NCI-H82 treated with DMSO at 0.1 percent for 48 hours (cell line): ENCODE measurements around the gene MED31.
A peak's percentile ranks its signal among the peaks of the same experiment; 100 is the strongest.
"Not testable (repeated sequence)": the region's sequence is repeated elsewhere in the genome, so short reads cannot be mapped to it uniquely, and the experiment has no call there.

Source experiments
- DNase-seq: peaks from one replicate; lab custom pipeline; 2025; ENCODE audit not compliant: unreplicated experiment; lab: John Stamatoyannopoulos, UW

MED31 gene

DNA sequence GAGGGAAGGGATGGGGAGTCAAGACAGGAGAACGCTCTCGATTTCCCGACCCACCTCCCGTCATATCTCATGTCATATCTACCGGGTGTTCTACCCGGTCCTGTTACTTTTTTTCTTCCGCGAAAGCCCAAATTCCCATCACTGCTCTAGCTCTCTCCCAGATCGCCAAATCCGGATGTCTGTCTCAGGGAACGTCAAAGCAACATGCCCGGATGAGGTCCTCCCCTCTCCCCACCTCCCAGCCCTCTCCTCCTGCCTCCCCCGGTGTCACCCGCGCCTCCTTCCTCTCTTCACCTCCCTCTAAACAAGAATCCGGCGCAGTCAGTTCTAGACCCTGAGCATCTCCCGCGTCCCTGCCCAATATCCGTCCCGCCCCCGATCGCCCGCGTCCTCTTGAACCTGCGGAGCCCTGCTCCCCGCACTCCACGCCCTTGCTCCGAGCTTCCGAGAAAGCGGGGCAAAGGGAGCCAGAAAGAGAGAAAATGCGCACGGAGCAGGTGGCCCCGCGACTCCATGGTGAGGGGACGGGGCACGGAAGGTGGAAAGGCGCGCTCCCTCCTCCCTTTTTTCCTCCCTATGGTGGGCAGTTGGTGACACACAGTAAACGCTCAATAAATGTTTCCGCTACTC lies 4.4 kb upstream of the MED31 start:
- DNase-seq = not testable (repeated sequence)

DNA sequence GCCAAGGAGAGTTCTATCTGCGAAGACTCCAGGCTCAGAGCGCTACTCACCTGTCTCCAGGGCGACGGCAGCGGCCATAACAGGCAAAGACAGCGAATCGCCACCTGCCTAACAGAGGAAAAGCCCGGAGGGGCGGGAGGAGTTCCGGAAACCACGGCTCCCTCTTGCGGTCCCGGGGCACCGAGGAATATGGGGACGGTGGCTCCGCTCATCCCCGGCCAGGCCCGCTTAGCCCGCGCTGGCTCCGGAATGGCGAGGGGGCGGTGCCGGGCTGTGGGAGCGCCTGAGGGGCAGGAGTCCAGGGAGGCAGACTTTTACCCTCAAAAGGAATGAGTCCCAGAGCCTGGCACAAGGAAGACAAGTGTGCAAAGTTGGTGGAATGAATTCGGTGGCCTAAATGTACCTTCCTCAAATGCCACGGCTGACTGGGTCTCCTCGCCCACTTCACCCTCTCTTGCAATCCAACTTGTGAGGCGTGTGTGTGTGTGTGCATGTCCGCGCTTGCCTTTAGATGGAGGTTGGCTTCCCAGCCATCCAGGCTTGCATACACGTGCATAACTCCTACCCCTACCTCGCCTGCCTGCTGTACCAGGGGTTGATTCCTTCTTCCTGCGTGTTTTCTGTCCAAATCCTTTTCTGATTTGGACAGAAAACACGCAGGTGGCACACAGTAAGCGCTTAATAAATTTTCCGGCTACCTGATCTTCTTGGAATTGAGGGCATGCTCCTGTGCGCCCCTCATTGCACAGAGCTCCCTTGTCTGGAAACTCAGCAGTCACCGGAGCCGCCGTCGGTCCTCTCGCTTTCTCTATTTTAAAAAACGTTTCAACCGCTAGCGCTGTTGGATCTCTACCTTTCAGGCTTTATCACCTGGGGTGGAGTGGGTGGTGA lies 3.7 kb upstream of the MED31 start:
- peak; percentile 21 for DNase-seq

DNA sequence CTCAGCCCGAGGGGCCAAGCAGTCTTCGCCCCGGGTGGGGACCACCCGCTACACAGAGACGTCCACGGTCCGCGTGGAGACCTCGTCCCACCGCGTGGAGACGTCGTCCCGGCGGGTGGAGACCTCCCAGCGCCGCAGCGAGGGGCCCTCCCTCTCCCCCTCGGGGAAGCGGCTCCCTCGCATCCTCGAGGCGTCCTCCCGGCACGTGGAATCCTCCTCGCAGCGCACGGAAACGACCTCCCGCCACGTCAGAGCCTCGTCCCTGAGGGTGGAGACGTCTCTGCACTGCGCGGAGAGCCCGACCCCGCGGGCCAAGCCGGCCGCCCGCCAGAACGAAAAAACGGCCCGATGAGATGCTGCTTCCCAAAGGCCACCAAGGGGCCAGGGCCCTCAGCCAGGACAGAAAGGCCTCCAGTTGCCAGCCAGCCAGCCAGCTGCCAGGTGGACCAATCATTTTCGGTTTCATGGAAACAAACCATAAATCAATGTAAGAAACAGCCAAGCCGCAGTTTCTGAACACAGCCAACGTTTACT lies 581 bp upstream of the MED31 start:
- DNase-seq = no peak

DNA sequence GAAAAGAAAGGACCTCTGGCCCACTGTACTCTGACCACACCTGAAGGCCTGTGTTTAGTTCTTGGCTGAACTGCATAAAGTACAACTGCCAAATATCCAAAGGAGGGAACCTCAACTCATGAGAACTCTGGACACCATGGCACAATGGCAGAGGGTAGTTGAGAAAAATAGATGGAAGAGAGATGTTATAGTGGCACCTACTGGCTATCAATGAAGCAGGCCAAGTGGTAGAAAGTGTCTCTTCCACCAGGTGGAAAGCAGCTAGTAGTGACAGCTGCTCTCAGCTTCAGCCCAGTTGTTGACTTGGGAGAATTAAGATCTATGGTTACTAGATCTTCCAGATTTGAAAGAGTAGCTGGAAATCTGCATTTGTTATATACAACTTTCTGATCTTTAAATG lies 3.2 kb downstream of the MED31 start:
- no peak for DNase-seq

DNA sequence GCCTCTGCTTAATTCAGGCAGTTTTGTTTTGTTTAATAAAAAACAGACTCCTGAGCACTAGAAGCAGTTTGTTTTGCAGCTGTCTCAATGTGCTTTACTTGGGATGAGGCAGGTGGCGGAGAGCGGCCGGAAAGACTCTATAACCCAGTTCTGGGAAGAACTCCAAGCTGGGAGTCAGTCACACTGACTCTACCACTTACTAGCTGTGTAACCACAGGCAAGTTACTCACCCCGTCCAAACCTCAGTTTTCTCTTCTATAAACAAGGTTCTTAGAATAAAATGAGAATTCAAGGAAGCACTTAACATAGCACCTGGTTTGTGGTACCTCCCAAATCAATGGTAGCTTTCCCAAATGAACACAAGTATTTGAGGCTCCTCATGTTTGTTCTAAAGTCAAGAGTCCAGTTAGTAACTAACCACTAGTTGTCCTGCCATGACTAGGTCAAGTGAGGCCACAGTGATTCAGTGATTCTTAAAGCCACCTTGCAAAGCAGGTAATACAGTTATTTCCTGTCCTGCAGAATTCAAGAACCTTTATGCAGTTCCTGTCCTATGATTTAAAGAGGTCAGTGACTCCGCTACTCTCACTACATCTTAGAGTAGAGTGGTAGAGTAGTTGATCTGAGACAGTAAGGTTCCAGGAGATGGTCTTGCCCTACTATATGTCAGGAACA lies 7.8 kb downstream of the MED31 start:
- DNase-seq = no peak

DNA sequence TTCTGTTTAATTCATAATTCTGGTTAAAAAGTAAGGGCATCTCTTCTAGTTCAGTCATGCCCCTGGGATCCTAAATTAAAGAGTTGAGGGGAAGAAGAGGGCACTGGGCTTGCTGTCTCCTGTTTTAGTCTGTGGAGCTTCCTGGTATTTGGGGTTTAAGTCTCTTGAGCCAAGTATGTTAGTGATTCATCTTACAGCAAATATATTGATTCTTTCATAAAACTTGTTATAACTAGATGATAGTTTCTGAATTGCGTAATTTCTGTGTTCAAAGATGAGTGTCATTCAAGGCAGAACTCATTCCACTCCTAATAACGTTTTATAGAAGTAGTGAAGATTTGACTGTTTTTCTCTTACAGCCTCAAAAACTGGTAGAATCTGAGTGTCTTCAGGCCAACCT lies 8.8 kb downstream of the MED31 start:
- DNase-seq = no peak

DNA sequence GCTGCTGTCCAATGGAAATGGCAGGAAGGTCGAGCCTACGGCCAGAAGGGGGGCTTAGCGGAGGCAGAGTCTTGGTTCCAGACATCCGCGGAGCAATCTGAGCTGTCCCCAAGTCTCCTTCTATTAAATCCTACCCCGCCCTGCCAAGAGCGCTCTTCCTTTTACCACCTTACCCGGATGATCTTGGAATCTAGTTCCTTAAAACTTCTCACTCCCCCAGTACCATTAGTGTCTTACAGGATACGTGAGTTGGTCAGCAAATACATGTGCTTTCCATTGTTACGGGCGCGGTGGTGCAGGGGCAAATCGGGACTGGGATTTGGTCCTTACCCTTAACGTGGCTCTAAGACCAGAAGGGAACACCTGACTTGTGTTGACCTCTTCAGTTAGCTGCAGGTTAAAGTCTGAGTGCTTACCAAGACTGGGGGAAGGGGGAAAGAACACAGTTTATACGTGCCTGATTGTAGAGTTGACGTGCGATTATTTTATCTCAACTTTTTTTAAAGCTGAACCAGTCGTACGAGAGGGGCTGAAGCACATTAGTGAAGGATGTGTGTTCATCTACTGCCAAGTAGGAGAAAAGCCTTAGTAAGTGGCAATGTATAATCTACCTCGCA lies 10.1 kb downstream of the MED31 start:
- peak; percentile 76 for DNase-seq

DNA sequence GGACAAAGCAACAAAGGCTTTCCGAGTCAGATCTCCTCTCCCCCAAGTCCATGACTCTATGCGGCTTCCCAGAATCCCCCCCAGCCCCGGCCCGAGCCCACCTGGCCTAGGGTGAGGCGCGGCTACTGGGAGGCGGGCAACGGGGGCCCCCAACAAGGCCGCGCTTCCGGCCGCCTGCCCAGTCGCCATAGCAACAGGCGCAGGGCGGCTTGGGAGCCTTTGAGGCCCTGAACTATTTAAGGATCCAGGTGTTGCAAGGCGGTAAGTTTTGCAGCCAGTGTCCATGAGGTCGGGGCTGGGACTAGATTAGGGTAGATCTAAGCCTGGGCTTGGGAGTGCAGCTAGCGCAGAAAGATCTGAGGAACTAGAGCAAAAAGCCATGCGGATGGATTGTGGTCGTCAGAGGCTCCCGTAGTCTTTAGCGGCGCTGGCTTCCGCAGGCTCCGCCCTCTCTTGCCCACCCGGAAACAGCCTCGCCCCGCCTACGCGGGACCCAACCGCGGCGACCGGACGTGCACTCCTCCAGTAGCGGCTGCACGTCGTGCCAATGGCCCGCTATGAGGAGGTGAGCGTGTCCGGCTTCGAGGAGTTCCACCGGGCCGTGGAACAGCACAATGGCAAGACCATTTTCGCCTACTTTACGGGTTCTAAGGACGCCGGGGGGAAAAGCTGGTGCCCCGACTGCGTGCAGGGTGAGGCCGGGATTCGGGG lies 10.7 kb downstream of the MED31 start, which contains the start of the genes KIAA0753 and TXNDC17:
Gene KIAA0753, minus strand, starts transcription at position 176 of the 711 bp plus-strand sequence. CDS start 5,608 bp downstream, outside the sequence.
Gene TXNDC17, plus strand, starts transcription at position 525 of the 711 bp plus-strand sequence. Its CDS starts 23 bp downstream, at position 548.
- DNase-seq = peak; percentile 78

DNA sequence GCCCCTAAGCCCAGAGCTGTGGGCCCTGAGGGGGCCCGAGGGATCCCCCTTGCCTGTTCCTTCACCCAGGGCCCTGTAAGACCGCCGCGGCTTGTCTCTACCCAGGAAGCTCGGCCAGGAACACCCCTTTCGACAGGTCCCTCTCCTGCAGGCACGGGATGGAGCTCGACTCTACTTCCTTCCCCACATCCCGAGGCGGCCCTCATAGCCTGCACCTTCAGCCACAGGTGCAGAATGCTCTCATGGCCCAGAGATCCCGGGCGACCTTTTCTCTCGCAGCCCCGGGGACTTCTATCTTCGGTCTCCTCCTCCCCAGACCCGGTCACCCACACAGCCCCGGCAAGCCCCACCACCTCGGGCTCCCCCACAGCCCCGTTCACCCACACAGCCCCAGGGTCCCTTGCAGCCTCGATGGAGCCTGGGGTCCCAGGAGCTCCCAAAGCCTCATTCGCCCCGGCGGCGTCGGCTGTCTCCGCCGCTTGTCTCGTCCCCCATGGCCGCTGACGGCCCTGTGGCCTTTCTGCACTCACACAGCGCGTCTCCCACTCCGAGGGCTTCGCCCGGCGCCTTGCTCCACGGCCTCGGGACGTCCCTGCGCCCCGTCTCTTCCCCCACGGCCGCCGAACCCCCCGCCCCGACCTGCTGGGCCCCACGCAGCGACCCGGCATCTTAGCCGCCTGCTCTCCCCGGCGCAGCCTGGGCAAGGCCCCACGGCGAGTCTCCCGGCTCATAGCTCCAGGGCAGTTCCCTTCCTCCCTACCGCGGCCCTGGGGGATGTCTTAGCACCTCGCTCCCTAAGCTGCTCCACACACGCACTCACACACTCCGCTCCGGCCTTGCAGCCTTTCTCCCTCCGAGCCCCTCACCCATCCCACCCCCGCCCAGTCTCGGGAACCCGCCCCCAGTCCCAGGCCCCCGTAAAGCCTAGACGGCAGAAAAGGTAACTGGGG lies 11.5 kb downstream of the MED31 start:
- no peak for DNase-seq

DNA sequence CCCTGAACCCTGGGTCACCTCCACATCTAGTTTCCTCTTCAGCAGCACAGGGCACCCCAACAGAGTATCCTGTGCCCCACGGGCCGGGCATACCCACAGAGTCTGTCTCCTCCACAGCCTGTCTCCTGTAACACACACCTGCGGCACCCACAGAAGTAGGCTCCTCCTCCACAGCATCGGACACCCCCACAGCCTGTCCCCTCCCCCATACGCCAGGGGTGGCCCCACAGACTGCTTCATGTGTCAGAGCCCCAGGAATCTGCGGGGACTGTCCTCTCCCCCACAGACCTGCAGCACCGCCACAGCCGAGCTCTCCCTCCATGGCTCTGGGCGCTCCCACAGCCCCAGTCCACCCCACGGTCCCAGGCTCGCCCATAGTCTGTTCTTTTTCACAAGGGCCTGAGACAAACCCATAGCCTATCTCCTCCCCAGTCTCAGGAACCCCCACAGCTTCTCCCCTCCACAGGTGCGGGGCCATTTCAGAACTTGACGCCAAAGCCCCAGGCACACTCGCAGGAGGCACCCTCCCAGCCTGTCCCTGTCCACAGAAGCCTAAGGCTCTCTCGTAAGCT lies 12.3 kb downstream of the MED31 start:
- DNase-seq = no peak

DNA sequence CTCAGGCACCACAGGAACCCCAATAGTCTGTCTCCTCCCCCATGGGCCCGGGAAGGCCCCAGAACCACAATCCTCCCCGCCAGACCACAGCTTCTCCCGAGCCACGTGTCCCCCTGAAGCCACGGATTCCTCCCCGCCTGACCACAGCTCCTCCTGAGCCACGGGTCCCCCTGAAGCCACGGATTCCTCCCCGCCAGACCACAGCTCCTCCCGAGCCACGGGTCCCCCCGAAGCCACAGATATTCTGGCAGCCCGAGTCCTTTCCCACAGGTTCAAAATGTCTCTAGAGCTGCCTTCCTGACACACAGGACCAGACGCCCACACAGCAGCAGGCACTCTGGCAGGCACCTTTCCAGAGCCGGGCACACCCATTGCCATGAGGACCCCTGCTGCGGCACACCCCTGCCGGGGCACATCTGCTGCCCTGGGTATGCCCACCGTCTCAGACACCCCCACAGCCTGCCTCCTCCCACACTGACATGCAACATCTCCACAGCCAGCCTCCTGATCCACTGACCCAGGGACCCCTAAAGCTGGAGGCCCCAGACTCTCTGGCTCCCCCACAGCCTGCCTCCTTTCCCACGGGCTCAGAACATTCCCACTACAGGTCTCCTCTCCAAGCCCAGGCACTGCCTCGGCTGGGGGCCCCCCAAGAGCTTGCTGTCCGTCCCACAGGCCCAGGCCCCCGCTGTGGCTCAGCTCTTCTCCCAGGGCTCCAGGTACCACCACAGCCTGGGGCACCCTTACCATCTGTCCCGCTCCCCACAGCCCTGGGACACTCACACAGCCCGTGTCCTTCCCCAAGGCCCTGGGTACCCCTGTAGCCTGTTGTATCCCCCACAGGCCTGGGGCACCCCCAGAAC lies 13.1 kb downstream of the MED31 start:
- no peak for DNase-seq

DNA sequence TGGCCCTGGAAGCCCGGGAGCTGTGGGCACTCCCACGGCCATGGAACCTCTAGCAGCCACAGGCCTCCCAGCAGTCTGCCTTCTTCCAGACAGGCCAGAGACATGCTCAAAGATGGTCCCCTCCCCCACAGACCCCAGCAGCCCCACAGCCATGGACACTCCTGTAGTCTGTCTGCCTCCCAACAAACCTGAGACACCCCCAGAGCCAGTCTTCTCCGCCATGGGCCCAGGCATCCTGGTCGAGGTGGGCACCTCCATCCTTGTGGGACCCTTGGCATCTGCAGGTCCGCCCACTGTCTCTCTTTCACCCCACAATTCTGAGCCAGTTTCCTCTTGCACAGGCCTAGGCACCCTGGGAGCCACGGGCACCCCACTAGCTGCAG lies 14.0 kb downstream of the MED31 start:
- no peak for DNase-seq

DNA sequence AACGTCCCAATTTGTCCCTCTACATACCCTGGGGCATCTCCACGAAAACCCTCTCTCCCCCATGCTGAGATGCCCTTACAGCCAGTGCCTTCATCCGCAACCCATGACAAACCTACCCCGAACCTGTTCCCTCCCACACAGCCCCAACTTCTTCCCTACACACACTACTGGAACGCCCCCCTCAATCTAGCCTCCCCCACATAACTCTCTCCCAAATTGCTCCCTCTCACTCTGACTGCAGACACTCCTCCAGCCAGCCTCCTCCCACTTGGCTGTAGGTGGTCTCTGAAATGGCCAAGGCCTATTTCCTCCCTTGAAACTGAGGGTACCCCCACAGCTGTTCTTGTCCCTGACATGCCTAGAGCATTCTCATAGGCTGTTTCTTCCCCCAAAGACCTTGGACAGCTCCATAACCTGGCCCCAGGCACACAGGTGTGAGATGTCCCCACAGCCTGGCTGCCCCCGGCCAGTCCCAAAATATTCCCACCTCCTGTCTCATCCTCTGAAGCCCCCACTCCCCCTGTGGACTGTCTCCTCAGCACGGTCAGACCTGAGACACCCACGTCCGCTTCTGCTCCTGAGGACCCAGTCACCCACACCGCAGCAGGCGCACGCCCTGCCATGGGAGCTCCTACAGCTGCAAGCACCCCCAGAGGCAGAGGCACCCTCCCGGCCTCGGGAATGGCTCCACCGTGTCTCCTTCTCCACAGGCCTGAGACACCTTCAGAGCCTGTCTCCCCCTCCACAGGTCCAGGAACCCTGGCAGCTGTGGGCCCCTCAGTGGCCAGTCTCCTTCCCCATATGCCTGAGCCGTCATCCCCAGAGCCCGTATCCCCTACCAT lies 14.6 kb downstream of the MED31 start:
- DNase-seq = no peak

DNA sequence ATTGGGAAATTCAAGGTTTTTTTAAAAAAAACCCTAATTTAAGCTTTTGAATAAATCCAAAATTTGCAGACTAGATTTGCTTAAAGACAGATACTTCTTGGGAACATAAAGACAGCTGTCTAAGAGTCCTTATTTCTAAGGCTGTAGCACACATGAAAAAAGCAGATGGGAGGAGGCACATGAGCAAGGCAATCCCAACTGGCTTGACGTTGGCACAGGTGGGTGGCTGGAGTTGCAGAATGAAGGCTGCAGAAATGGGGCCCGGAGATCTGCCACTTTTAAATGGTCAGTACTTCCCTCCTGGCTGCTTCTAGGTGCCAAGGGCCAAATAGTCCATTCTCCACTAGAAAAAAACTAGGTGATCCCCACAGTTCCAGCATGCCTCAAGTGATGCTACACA lies 15.3 kb downstream of the MED31 start:
- DNase-seq = no peak

DNA sequence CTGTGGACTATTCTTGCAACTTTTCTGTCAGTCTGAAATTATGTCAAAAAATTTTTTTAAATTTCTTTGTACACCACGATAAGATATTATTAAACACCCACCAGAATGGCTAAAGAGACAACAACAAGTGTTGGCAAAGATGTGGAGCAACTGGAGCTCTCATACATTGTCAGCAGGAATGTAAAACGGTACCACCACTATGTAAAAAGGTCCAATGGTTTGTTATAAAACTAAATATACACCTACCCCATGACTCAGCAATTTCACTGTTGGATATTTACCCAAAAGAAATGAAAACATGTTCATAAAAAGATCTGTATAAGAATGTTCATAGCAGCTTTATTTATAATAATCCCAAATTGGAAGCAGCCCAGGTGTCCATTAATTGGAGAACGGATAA lies 18.1 kb downstream of the MED31 start:
- DNase-seq = no peak

DNA sequence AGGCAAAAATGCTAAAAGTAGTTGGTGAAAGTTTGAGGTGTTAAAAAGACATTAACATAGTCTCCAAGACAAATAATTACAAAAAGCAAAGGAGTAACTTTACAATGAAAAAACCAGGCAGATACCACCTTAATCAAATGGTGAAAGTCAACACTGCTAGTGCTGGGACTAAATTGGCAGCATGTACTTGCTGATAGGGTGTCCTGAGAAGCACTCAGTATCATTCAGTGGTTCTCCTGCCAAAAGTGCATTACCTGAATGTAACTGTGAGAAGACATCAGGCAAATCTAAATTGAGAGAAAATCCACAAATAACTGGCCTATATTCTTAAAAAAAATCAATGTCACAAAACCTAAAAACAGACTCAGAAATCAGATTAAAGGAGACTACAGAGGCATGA lies 18.9 kb downstream of the MED31 start:
- no peak for DNase-seq

DNA sequence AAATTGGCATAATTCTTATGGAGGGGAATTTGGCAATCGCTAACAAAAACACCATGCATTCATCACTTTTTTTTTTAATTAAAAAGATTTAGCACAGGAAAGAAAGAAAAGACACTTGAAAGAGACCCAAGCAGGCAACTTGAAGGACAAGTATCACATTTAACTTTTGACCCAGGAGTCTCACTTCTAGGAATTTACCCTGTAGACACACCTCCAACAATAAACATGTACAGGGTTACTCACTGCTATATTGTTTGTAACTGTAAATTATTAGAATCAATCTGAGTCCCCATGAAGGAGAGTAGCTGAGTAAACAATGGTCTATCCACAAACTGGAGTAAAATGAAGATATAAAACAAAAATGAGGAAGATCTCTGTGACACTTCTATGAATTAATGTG lies 21.0 kb downstream of the MED31 start:
- DNase-seq = no peak
